Effector memory CD8-positive, alpha-beta T cell (primary cell): ENCODE results near the gene PHF23.
A peak's percentile ranks its signal among the peaks of the same experiment; 100 is the strongest.

Experiments used
- ATAC-seq: fragments of 150-1000 bp; cut with Tn5 transposase; replicated peaks from 2 replicates; pipeline ENCODE4 v1.10.0; 2021; ENCODE audit warnings: mild to moderate bottlenecking, moderate library complexity
- DNase-seq, 3 experiments: peaks; one replicate each; pipeline ENCODE4 v3.0.0; 2021
- H3K27ac Mint-ChIP-seq, 2 donors: one replicate each; pipeline ENCODE4 v1.8.0; 2022; ENCODE audit warnings: mild to moderate bottlenecking in 2 of 2, mixed read lengths in 2 of 2, moderate library complexity in 2 of 2
- H3K27me3 Mint-ChIP-seq, 2 donors: one replicate each; pipeline ENCODE4 v1.8.0; 2022; ENCODE audit warnings: mixed read lengths in 2 of 2
- H3K36me3 Mint-ChIP-seq: one replicate; pipeline ENCODE4 v1.8.0; 2022; ENCODE audit warnings: mild to moderate bottlenecking, moderate library complexity, mixed read lengths; ENCODE audit not compliant: insufficient read depth
- H3K4me1 Mint-ChIP-seq, 2 donors: one replicate each; pipeline ENCODE4 v1.8.0; 2022; ENCODE audit warnings: low read depth in 2 of 2, mixed read lengths in 2 of 2
- H3K4me3 Mint-ChIP-seq, 2 donors: one replicate each; pipeline ENCODE4 v1.8.0; 2022; ENCODE audit warnings: mild to moderate bottlenecking in 2 of 2, mixed read lengths in 2 of 2, moderate library complexity in 2 of 2
- H3K9me3 Mint-ChIP-seq, 2 donors: one replicate each; pipeline ENCODE4 v1.8.0; 2022; ENCODE audit warnings: mixed read lengths in 2 of 2
- total RNA-seq, 9 experiments: gene quantifications; one replicate each; lab custom pipeline; 2026; lab: John Stamatoyannopoulos, UW

PHF23 gene
- 23.1 to 70.4 (median 43.9) reads per million in 9 experiments for total RNA-seq

DNA sequence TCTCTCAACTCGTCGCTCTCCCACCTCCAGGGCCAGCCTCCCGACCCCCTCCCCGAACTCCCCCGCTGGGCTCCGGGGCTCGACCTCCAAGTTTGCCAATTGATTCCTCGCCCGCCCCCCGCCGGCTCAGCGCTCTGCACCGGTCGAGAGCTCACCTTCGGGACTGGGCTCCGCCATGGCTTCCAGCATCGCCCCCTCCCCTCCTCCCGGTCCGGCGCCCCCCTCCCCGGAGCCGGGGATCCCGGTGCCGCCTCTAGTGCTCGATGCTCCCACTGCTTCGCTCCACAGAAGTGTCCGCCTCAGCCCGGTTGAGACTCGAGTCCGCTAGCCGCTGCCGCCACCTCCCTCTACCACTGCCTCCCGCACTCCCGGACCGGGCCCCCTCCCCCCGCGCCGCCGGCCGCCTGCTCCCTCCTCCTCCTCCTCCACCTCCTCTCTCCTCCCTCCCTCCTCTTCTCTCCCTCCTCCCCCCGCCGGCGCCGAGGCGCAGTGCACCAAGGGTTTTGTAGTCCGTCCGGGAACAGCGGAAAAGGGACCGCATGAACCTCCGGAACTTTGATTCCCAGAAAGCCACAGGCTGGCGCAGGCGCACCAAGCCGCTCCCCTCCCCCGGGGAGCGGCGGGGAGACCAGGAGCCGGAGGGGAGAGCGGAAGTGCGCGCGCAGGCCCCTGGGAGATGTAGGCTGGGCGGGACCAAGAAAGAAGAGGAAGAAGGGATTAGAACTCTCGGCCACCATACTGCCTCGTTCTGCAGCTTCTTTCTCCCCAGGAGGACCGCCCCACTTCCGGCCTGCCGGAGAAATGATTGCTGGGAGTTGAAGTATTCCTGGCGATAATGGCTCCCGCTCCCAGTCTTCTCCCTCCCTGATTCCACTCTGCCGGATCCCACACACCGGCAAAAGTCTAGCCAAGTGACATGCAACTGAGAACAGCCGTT lies at the start of gene PHF23:
Gene PHF23, minus strand, starts transcription at position 367 of the 937 bp plus-strand sequence. Its CDS starts 178 bp downstream, at position 189.
- H3K27ac Mint-ChIP-seq = peak within 1 kb of the TSS; percentile 89 to 91
- ATAC-seq = peak; percentile 66
- H3K4me3 Mint-ChIP-seq = peak within 1 kb of the TSS; percentile 99 to 100
- DNase-seq = peak; percentile 86 to 91 (median 90)
- no peaks in the 10 kb centered on the region for H3K9me3 Mint-ChIP-seq
- H3K36me3 Mint-ChIP-seq = peaks cover 85% of the 10 kb centered on the region
- no peaks in the 10 kb centered on the region for H3K27me3 Mint-ChIP-seq
- peaks cover 53 to 63% of the 10 kb centered on the region in 2 donors for H3K4me1 Mint-ChIP-seq

DNA sequence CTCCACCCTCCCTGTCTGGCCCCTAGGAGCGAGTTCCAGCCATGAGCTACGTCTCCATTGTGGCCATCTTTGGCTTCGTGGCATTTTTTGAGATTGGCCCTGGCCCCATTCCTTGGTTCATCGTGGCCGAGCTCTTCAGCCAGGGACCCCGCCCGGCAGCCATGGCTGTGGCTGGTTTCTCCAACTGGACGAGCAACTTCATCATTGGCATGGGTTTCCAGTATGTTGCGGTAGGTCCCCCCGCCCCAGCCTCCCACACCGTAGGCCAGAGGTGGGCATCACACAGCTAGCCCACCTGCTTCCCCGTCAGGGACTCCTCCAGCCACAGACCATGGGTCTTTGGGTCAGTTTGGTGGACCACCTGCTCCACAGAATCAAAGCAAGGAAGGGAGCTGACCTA lies 46.4 kb upstream of the PHF23 start:
- peaks cover 52 to 84% of the 10 kb centered on the region in 2 donors for H3K27me3 Mint-ChIP-seq
- peaks cover 9 to 14% of the 10 kb centered on the region in 2 donors for H3K4me1 Mint-ChIP-seq
- no peaks in the 10 kb centered on the region for H3K9me3 Mint-ChIP-seq
- DNase-seq (no peak), ATAC-seq (no peak)
- H3K4me3 Mint-ChIP-seq = no peak overlapping the region
- peaks cover 6% of the 10 kb centered on the region for H3K36me3 Mint-ChIP-seq
- H3K27ac Mint-ChIP-seq = no peak overlapping the region

DNA sequence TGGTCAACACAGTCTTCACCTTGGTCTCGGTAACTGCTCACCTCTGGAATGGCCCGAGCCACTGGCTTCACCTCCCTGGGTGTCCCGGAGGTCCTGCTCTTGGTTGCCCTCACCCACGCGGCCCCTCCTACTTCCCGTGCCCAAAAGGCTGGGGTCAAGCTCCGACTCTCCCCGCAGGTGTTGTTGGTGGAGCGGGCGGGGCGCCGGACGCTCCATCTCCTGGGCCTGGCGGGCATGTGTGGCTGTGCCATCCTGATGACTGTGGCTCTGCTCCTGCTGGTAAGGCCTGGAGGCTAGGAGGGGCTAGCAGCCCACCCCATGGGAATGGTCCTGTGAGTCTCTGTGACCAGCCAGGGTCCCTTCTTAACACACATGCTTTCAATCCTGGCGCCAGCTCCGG lies 45.7 kb upstream of the PHF23 start:
- ATAC-seq (no peak), DNase-seq (no peak)
- H3K27ac Mint-ChIP-seq = no peak overlapping the region
- H3K9me3 Mint-ChIP-seq = no peaks in the 10 kb centered on the region
- peaks cover 6% of the 10 kb centered on the region for H3K36me3 Mint-ChIP-seq
- no peak overlapping the region for H3K4me3 Mint-ChIP-seq
- peaks cover 16 to 20% of the 10 kb centered on the region in 2 donors for H3K4me1 Mint-ChIP-seq
- H3K27me3 Mint-ChIP-seq = peaks cover 52 to 84% of the 10 kb centered on the region in 2 donors

DNA sequence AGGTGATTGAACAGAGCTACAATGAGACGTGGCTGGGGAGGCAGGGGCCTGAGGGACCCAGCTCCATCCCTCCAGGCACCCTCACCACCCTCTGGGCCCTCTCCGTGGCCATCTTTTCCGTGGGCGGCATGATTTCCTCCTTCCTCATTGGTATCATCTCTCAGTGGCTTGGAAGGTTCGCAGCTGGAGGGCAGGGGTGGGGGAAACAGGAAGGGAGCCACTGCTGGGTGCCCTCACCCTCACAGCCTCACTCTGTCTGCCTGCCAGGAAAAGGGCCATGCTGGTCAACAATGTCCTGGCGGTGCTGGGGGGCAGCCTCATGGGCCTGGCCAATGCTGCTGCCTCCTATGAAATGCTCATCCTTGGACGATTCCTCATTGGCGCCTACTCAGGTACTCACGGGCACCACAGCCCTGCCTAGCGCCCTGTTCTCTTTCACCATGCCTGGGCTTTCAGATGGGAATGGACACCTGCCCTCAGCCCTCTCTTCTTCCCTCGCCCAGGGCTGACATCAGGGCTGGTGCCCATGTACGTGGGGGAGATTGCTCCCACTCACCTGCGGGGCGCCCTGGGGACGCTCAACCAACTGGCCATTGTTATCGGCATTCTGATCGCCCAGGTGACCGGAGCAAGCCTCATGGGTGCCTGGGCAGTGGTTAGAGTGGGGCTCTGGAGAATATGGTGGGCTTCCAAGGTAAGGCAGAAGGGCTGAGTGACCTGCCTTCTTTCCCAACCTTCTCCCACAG lies 44.4 kb upstream of the PHF23 start:
- Mint-ChIP-seq H3K4me3 (peak overlapping the region in 1 of 2 donors; percentile 38), H3K27me3 (peaks cover 52 to 89% of the 10 kb centered on the region in 2 donors), H3K36me3 (peaks cover 6% of the 10 kb centered on the region), H3K27ac (no peak overlapping the region), H3K4me1 (peaks cover 16 to 22% of the 10 kb centered on the region in 2 donors), H3K9me3 (no peaks in the 10 kb centered on the region)
- no peak for DNase-seq
- ATAC-seq = no peak

DNA sequence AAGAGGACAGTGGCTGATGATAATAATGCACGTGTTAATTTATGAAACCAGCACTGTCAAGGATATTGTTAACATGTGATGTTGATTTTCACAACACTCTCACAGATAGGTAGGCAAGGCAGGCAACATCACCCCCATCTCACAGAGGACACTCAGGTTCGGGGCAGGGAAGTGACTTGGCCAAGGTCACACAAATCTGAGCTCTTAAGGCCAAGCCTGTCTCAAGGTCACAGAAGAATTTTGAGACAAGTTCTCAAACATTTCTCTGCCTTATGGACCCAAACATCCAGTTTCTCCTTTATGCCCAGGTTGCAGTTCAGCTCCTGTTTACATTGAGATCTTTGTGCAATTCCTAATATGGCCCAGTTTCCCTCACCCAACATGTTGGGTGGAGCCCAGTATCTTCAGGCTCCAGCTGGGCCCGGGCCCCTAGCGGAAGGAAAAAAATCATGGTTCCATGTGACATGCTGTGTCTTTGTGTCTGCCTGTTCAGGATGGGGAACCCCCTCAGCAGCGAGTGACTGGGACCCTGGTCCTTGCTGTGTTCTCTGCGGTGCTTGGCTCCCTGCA lies 43.6 kb upstream of the PHF23 start:
- no peak for ATAC-seq
- Mint-ChIP-seq H3K4me3 (peak overlapping the region; percentile 80), H3K27ac (no peak overlapping the region), H3K9me3 (no peaks in the 10 kb centered on the region), H3K4me1 (peaks cover 16 to 22% of the 10 kb centered on the region in 2 donors), H3K36me3 (peaks cover 6% of the 10 kb centered on the region), H3K27me3 (peaks cover 45 to 85% of the 10 kb centered on the region in 2 donors)
- DNase-seq = no peak

DNA sequence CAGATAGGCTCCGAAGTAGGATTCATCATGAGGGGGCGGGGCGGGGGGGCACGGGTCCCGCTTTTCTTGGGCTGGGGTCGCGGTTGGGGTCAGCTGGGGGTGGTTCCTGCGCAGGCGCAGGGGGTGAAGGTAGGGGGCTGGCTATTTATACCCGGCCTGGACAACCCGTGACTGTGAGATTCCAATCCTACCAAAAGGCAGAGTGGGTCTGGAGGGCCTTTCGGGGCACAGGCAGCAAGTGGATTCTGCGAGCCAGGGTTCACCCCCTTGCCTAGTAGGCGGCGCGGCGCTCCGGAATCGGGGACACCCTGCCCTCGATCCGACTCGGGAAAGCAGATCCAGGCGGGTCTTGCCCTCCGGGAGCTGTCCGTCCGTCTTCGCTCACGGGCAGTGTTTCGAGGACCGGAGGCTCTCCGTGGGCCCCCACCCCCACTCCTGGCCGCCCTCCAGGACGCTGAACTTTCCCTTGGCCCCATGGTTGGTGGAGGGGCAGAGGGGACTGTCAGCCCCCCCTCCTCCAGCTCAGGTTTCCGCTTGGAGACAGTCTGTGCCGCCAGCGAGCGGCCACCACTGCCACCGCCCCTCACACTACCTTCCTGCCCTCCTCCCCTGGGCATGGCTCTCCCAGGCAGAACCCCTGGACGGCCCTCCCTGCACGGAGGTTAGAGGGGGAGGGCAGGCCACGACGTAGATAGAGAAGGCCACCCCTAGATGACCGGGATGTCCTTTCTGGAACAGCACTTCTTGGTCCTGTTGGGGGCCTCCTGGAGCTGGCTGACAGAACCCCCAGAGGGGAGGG lies 42.9 kb upstream of the PHF23 start:
- ATAC-seq (no peak), DNase-seq (no peak)
- Mint-ChIP-seq H3K4me3 (peak overlapping the region; percentile 80), H3K9me3 (no peaks in the 10 kb centered on the region), H3K27me3 (peaks cover 39 to 78% of the 10 kb centered on the region in 2 donors), H3K4me1 (peaks cover 16 to 22% of the 10 kb centered on the region in 2 donors), H3K36me3 (peaks cover 6% of the 10 kb centered on the region), H3K27ac (no peak overlapping the region)

DNA sequence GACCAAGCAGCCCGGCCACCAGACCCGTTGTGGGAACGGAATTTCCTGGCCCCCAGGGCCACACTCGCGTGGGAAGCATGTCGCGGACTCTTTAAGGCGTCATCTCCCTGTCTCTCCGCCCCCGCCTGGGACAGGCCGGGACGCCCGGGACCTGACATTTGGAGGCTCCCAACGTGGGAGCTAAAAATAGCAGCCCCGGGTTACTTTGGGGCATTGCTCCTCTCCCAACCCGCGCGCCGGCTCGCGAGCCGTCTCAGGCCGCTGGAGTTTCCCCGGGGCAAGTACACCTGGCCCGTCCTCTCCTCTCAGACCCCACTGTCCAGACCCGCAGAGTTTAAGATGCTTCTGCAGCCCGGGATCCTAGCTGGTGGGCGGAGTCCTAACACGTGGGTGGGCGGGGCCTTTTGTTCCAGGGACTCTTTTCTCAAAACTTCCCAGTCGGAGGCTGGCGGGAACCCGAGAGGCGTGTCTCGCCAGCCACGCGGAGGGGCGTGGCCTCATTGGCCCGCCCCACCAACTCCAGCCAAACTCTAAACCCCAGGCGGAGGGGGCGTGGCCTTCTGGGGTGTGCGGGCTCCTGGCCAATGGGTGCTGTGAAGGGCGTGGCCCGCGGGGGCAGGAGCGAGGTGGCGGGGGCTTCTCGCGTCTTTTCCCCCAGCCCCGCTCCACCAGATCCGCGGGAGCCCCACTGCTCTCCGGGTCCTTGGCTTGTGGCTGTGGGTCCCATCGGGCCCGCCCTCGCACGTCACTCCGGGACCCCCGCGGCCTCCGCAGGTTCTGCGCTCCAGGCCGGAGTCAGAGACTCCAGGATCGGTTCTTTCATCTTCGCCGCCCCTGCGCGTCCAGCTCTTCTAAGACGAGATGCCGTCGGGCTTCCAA lies 42.1 kb upstream of the PHF23 start, which contains the start of gene SLC2A4:
Gene SLC2A4, plus strand, starts transcription at position 645 of the 879 bp plus-strand sequence. Its CDS starts 217 bp downstream, at position 862.
- ATAC-seq (peak; percentile 66), DNase-seq (peak; percentile 48 to 55 (median 53))
- Mint-ChIP-seq H3K4me1 (peaks cover 16 to 22% of the 10 kb centered on the region in 2 donors), H3K4me3 (peak within 1 kb of the TSS; percentile 80), H3K9me3 (no peaks in the 10 kb centered on the region), H3K27me3 (peaks cover 32 to 70% of the 10 kb centered on the region in 2 donors), H3K27ac (no peak within 1 kb of the TSS), H3K36me3 (peaks cover 6% of the 10 kb centered on the region)

DNA sequence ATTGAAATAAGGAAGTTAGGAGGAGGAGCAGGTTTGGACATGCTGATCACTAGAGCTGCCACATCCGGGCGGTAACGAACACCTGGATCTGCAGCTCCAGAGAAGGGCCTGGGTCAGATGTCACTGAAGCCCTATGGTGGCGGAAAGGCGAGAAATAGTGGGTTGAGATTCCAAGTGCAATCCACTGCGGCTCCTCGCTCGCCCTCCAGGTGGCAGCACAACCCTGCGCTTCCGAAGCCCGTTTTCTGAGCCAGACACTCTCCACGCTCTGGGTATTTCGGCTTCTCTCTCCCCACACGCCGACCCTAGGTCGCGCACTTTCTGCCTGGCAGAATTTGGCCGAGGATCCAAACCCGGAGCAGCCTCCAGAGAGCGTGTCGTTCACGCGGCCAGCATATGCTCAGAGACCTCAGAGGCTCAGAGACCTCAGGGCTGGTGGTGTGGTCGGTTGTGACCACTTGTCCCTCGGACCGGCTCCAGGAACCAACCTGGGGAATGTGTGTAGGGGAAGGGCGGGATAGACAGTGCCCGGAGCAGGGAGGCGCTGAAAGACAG lies 41.3 kb upstream of the PHF23 start:
- H3K4me3 Mint-ChIP-seq = peak overlapping the region; percentile 80
- H3K4me1 Mint-ChIP-seq = peaks cover 16 to 22% of the 10 kb centered on the region in 2 donors
- DNase-seq = peak; percentile 44 to 89 (median 60)
- H3K27ac Mint-ChIP-seq = no peak overlapping the region
- ATAC-seq = peak; percentile 86
- H3K36me3 Mint-ChIP-seq = peaks cover 6% of the 10 kb centered on the region
- peaks cover 26 to 62% of the 10 kb centered on the region in 2 donors for H3K27me3 Mint-ChIP-seq
- H3K9me3 Mint-ChIP-seq = no peaks in the 10 kb centered on the region

DNA sequence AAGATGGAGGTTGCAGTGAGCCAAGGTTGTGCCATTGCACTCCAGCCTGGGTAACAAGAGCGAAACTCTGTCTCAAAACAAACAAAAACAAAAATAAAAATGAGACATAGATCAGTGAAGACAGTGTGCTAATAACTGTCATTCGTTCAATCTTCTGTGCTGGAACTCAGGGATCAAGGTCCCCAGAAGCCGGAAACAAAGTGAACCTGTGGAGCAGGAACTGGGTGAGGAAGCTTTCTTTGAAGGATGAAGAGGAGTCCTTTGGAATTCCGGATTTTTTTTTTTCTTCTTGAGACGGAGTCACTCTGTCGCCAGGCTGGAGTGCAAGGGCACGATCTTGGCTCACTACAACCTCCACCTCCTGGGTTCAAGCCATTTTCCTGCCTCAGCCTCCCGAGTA lies 40.2 kb upstream of the PHF23 start:
- Mint-ChIP-seq H3K4me1 (peaks cover 16 to 22% of the 10 kb centered on the region in 2 donors), H3K9me3 (no peaks in the 10 kb centered on the region), H3K4me3 (no peak overlapping the region), H3K27me3 (peaks cover 21 to 51% of the 10 kb centered on the region in 2 donors), H3K36me3 (peaks cover 3% of the 10 kb centered on the region), H3K27ac (no peak overlapping the region)
- no peak for DNase-seq
- ATAC-seq = no peak

DNA sequence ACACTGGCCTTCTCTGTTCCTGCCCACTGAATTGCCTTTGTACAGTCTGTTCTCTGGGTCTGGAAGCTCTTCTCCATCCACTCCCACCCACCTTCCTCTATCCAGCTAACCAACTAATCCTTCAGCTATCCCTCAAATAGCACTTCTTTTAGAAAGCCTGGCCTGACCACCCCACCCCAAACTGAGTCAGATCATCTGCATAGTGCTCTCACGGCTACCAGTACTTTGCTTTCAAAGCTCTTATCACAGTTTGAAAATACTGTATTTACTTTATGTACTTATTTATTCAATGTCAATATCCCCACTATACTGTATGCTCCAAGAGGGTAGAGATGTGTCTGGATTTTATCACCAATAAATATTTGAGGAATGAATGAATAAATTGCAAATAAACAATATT lies 27.5 kb upstream of the PHF23 start:
- Mint-ChIP-seq H3K4me3 (no peak overlapping the region), H3K36me3 (peaks cover 9% of the 10 kb centered on the region), H3K27me3 (peaks cover 24 to 39% of the 10 kb centered on the region in 2 donors), H3K9me3 (no peaks in the 10 kb centered on the region), H3K4me1 (peaks cover 15 to 16% of the 10 kb centered on the region in 2 donors), H3K27ac (no peak overlapping the region)
- ATAC-seq (no peak), DNase-seq (no peak)

DNA sequence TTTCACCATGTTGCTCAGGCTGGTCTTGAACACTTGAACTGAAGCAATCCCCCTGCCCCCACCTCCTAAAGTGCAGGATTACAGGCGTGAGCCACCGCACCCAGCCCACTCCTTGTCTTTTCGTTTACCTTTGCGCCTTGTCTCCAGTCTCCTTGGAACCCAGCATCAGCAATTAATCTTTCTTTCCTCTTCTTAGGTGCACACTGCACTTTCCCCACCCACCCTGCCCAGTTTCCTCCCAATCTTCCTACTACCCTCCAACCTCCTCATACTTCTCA lies 24.5 kb upstream of the PHF23 start:
- Mint-ChIP-seq H3K27me3 (peaks cover 24 to 40% of the 10 kb centered on the region in 2 donors), H3K4me3 (peak overlapping the region; percentile 75 to 80), H3K36me3 (peaks cover 16% of the 10 kb centered on the region), H3K4me1 (peaks cover 17 to 19% of the 10 kb centered on the region in 2 donors), H3K27ac (peak overlapping the region in 1 of 2 donors; percentile 26), H3K9me3 (no peaks in the 10 kb centered on the region)
- no peak for DNase-seq
- ATAC-seq = no peak
